Measurements from ENCODE around the gene DUSP1.

DNA sequence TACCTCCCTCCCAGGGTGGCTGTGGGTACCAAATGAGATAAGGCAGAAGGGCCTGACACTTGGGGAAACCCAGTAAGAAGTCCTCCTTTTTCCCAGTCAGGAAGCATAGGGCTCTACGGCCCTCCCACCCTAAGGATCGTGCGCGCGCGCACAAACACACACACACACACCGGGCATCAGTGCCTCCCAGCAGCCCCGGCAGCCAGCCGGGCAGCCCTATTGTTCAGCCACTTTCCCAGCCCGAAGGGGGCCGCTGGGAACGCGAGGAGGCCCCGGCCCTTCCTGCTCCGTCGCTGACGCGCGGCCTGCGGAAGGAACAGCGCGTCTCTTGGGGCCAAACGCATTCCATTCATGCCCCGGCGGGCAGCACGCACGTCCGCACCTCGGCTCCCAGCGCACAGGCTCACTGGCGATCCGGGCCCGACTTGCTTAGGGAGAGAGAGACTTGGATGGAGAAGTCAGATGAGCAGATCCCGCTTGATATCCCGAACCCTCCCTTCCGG, 22.6 kb downstream of the DUSP1 start:
- TF ChIP-seq, protein P1, sequence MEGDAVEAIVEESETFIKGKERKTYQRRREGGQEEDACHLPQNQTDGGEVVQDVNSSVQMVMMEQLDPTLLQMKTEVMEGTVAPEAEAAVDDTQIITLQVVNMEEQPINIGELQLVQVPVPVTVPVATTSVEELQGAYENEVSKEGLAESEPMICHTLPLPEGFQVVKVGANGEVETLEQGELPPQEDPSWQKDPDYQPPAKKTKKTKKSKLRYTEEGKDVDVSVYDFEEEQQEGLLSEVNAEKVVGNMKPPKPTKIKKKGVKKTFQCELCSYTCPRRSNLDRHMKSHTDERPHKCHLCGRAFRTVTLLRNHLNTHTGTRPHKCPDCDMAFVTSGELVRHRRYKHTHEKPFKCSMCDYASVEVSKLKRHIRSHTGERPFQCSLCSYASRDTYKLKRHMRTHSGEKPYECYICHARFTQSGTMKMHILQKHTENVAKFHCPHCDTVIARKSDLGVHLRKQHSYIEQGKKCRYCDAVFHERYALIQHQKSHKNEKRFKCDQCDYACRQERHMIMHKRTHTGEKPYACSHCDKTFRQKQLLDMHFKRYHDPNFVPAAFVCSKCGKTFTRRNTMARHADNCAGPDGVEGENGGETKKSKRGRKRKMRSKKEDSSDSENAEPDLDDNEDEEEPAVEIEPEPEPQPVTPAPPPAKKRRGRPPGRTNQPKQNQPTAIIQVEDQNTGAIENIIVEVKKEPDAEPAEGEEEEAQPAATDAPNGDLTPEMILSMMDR (conservative IDR thresholded peaks at IDR 0.05 in 1 of 2, IDR thresholded peaks at IDR 0.05 in 1 of 2; ENCODE audit: extremely low read depth in 1 of 2, insufficient read depth in 1 of 2, low read depth in 1 of 2, low read length in 2 of 2) = no peak
- TF ChIP-seq EZH2 (IDR thresholded peaks at IDR 0.05; ENCODE audit: borderline replicate concordance, low read length) = no peak

All from mammary epithelial cell (primary cell).